T-helper 9 cell (primary cell): Measurements from ENCODE around the gene DEFB118.
"Not testable (repeated sequence)": the region's sequence is repeated elsewhere in the genome, so short reads cannot be mapped to it uniquely, and the experiment has no call there.

Experiments
- DNase-seq: peaks from one replicate; pipeline ENCODE4 v3.0.0-alpha.2; 2020
- total RNA-seq, 2 donors: gene quantifications; one replicate each; lab custom pipeline; 2026; lab: John Stamatoyannopoulos, UW

DEFB118 gene, protein sequence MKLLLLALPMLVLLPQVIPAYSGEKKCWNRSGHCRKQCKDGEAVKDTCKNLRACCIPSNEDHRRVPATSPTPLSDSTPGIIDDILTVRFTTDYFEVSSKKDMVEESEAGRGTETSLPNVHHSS
- total RNA-seq, result 0 reads per million in 2 donors

GRCh38 chr20:31368301-31368700 is at the start of gene DEFB118:
DEFB118 (plus strand) TSS chr20:31368601; CDS start chr20:31368651, 50 bp downstream.
- no peak for DNase-seq

GRCh38 chr20:31322504-31322903 is 45.9 kb upstream of the DEFB118 start:
- DNase-seq, result no peak

DNA sequence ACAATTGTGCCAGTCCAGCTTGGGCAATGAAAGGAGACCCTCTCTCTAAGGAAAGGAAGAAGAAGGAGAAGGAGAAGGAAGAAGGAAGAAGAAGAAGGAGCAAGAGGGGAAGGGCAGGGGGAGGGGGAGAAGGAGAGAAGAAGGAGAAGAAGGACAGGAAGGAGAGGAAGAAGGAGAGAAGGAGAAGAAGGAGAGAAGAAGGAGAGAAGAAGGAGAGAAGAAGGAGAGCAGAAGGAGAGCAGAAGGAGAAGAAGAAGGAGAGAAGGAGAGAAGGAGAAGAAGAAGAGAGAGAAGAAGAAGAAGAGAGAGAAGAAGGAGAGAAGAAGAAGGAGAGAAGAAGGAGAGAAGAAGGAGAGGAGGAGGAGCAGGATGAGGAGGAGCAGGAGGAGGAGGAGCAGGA is 37.5 kb upstream of the DEFB118 start:
- no peak for DNase-seq

DNA sequence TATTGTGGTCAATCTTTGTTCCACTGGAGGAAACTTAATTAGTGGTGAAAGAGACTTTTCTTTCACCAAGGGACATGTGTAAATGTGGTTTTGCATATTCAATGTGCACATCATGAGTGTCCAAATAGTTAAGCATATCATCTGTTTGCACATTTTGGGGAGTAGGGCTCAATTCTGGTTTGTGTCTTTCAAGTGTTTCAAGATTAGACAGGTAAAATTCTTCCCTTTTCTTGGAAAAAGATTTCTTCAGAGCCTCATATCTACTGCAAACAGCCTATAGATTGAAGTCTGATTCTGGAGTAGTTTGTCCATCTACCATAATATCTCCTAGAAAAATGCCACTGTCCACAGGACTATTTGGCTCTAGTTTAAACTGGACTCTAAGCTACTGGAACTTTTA is 26.9 kb upstream of the DEFB118 start:
- DNase-seq, result no peak

GRCh38 chr20:31355981-31356380 is 12.4 kb upstream of the DEFB118 start:
- DNase-seq, result no peak

DNA sequence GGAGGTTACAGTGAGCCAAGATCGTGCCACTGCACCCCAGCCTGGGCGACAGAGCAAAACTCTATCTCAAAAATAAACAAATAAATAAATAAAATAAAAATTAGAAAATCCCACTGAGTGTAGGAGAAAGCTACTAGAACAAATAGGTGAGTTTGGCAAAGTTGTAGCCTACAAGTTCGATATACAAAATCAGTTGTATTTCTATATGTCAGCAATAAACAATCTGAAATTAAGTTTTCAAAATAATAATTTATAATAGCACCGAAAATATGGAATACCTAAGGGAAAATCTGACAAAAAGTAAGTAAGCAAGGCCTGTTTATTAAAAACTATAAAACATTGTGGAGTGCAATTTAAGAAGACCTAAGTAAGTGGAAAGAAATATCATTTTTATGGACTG is 5.1 kb upstream of the DEFB118 start:
- no peak for DNase-seq

GRCh38 chr20:31364272-31364671 is 4.1 kb upstream of the DEFB118 start:
- DNase-seq, result not testable (repeated sequence)

GRCh38 chr20:31374346-31374745 is 5.9 kb downstream of the DEFB118 start:
- no peak for DNase-seq

GRCh38 chr20:31390490-31390889 is 22.1 kb downstream of the DEFB118 start, which contains the start of gene DEFB119:
DEFB119 (minus strand) TSS chr20:31390590; CDS start chr20:31390483, 107 bp downstream.
- DNase-seq, result no peak

DNA sequence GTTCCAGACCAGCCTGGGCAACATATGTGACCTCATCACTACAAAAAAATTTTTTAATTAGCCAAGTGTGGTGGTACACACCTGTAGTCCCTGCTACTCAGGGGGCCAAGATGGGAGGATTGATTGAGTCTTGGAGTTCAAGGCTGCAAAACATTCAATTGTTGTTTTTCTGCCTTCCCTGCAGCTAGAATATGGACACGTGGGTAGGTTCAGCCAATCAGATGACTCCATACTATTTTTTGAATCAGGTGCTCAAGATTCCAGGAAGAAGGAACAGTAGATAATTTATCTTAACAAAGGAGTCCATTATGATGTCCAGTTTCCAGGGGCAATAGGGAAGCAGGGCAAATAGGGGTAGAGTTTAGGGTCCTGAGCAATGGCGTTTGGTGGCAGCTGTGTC is 24.4 kb downstream of the DEFB118 start:
- DNase-seq, result no peak

GRCh38 chr20:31394900-31395299 is 26.5 kb downstream of the DEFB118 start:
- no peak for DNase-seq

DNA sequence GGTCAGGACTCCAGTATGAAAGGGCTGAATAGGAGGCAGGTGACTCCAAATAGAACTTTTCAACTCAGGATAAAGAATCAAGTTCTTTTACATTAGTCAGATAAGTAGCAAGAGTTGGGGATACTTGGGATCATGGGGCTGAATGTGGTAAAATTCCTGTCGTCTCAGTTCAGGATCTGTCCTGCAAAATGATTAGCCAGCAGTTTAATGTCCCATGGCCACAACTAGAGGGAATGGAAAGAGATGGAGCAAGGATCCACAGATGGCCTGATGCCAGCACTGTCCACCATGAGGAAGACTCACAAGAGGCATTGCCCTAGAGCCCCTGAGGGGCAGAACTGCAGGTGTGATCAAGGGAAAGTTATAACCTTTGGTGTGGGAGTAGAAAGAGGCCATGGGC is 35.5 kb downstream of the DEFB118 start:
- DNase-seq, result no peak

DNA sequence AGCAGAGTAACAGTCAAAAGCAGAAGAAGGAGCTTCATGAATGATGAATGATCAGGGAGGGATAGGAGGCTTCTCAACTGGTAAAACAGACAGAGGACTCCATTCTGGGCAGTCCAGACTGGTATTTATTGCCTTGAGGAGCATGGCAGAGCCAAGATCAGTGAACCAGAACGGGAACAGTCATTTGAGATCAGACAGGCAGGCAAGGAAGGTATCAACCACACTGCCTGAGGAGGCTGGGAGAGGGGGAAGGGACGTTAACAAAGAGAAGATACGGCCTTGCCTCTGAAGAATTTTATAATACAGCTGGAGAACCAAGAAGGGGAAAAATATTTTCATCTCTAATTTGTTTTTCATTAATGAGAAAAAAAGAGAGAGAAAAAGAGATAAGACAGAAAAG is 37.7 kb downstream of the DEFB118 start, which contains the start of gene DEFB121:
TSS of gene DEFB121 (minus strand) at position 101 of the 400 bp plus-strand sequence. CDS start at position 38, 63 bp downstream.
- DNase-seq, result no peak

GRCh38 chr20:31410011-31410410 is 41.6 kb downstream of the DEFB118 start:
- no peak for DNase-seq

GRCh38 chr20:31414381-31414780 is 46.0 kb downstream of the DEFB118 start:
- DNase-seq, result no peak

DNA sequence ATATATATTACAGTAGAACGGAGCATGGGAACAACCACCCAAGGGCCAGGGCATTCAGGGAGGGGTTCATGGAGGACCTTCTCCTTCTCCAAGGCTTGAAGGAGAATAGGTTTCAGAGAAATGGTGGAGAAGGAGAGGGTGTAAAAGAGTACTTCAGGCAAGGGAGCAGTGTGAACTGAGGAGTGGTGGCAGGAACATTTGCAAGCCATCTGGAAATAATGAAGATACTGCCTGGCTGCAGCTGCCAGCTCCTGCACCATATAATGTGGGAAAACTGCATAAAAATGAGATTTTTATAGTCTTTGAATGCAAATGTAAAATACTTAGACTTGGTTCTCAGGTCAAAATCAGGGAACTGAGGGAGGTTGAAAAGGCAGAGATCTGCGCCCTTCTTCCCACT is 47.3 kb downstream of the DEFB118 start:
- no peak for DNase-seq

GRCh38 chr20:31418307-31418706 is 49.9 kb downstream of the DEFB118 start:
- DNase-seq, result no peak
